ENCODE results near the gene THSD7A. TPM values are rescaled to one million over a fixed set of nuclear protein-coding genes. Genes with fewer than 3 reads are reported as not detected.

Gene THSD7A
- total and polyA plus RNA-seq, 2 of the 4 experiments (the other 2 are of a cell fraction): 0.02 to 0.18 TPM

DNA sequence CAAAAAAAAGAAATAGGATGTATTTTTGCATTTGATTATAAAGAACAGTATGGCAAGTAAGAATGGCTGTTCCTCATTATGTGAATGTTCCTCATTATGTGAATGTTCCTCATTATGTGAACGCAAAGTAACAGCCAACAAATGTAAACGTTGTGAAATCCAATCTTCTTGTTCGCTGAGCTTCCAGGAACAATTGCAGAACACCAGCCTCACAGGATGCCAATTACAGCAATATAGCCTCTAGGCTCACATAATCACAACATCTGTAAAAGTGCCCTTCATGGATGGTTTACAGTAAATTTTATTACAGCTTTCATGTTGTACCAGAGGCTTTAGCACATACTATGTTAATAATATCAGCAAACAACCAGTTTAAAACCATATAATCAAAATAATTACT lies 71.6 kb downstream of the THSD7A start:
- Histone ChIP-seq H3K23ac (ENCODE audit: low read depth, low read length) (no peak overlapping the region), H3K14ac (replicated peaks; ENCODE audit: low read depth, low read length) (no peak overlapping the region), H3K27me3 (ENCODE audit: control insufficient read depth, insufficient read depth, low read length) (no peaks in the 10 kb centered on the region), H3K36me3 (ENCODE audit: control insufficient read depth, insufficient read depth, low read length) (no peaks in the 10 kb centered on the region), H3K9me3 (ENCODE audit: control insufficient read depth, insufficient read depth, low read length) (no peaks in the 10 kb centered on the region; the same call in 1 of the 2 replicates), H2BK20ac (ENCODE audit: low read depth, low read length) (no peak overlapping the region), H3K79me1 (ENCODE audit: low read depth in 1 of 2, low read length in 2 of 2) (no peaks in the 10 kb centered on the region), H2AK9ac (replicated peaks; ENCODE audit: low read depth, low read length, poor library complexity) (no peak overlapping the region), H3K4me2 (ENCODE audit: low read depth, low read length) (no peak overlapping the region), H3K9ac (ENCODE audit: low read depth, low read length) (no peak overlapping the region), H4K91ac (ENCODE audit: insufficient read depth, low read depth, low read length) (no peak overlapping the region), H2AFZ (replicated peaks; ENCODE audit: low read length, poor library complexity) (no peak overlapping the region), H2BK5ac (ENCODE audit: low read depth, low read length, poor library complexity, severe bottlenecking) (no peak overlapping the region), H2AK5ac (ENCODE audit: low read depth, low read length) (no peak overlapping the region), H3K27ac (ENCODE audit: insufficient read depth, low read length) (no peak overlapping the region), H3K4ac (ENCODE audit: low read depth, low read length) (no peak overlapping the region), H3K4me3 (ENCODE audit: insufficient read depth, low read depth, low read length) (no peak overlapping the region), H4K8ac (ENCODE audit: low read depth in 2 of 2, low read length in 2 of 2) (no peak overlapping the region), H3K18ac (ENCODE audit: low read depth, low read length) (no peak overlapping the region), H3K4me1 (ENCODE audit: control insufficient read depth, insufficient read depth, low read length) (no peaks in the 10 kb centered on the region), H2BK15ac (ENCODE audit: low read depth, low read length) (no peak overlapping the region), H4K20me1 (ENCODE audit: insufficient read depth, low read length) (no peaks in the 10 kb centered on the region), H3K56ac (ENCODE audit: extremely low read depth, insufficient read depth, low read length) (no peak overlapping the region), H3K9me1 (ENCODE audit: insufficient read depth, low read length) (no peaks in the 10 kb centered on the region), H4K5ac (ENCODE audit: low read depth, low read length) (no peak overlapping the region), H2BK120ac (ENCODE audit: low read depth, low read length) (no peak overlapping the region)
- TF ChIP-seq SMC3 (IDR thresholded peaks at IDR 0.05; ENCODE audit: low read depth, low read length): no peak
- TF ChIP-seq MAFK (IDR thresholded peaks at IDR 0.05; ENCODE audit: low read depth, low read length): no peak
- TF ChIP-seq ELK1 (IDR thresholded peaks at IDR 0.05; ENCODE audit: borderline replicate concordance, low read depth, low read length): no peak
- no peak for TF ChIP-seq CEBPB (IDR thresholded peaks at IDR 0.05; ENCODE audit: low read depth, low read length)
- TF ChIP-seq, protein P1, sequence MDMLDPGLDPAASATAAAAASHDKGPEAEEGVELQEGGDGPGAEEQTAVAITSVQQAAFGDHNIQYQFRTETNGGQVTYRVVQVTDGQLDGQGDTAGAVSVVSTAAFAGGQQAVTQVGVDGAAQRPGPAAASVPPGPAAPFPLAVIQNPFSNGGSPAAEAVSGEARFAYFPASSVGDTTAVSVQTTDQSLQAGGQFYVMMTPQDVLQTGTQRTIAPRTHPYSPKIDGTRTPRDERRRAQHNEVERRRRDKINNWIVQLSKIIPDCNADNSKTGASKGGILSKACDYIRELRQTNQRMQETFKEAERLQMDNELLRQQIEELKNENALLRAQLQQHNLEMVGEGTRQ (IDR thresholded peaks at IDR 0.05; ENCODE audit: low read depth, low read length): no peak
- no peak for TF ChIP-seq CHD1 (IDR thresholded peaks at IDR 0.05; ENCODE audit: low read depth, low read length)
- no peak for TF ChIP-seq FOS (IDR thresholded peaks at IDR 0.05; ENCODE audit: low read depth, low read length)
- TF ChIP-seq CTCF (conservative IDR thresholded peaks at IDR 0.05; ENCODE audit: low read depth, low read length): no peak
- TF ChIP-seq RFX5 (IDR thresholded peaks at IDR 0.05; ENCODE audit: low read depth, low read length): no peak
- no peak for TF ChIP-seq BHLHE40 (IDR thresholded peaks at IDR 0.05; ENCODE audit: low read depth, low read length)
- TF ChIP-seq MAZ (IDR thresholded peaks at IDR 0.05; ENCODE audit: borderline replicate concordance, low read depth, low read length): no peak
- TF ChIP-seq RCOR1 (IDR thresholded peaks at IDR 0.05; ENCODE audit: insufficient replicate concordance, low read length): no peak
- TF ChIP-seq NFE2L2 (IDR thresholded peaks at IDR 0.05; ENCODE audit: low read depth, low read length): no peak
- TF ChIP-seq POLR2A (IDR thresholded peaks at IDR 0.05; ENCODE audit: low read depth, low read length): no peak
- no peak for TF ChIP-seq RAD21 (IDR thresholded peaks at IDR 0.05; ENCODE audit: low read length)
- TF ChIP-seq MXI1 (IDR thresholded peaks at IDR 0.05; ENCODE audit: borderline replicate concordance, low read depth, low read length): no peak
- no TSS peak for BruUV-seq (replicated peaks)
- dilution Hi-C loops (cut with HindIII; ENCODE audit: low sequenced_read_pairs, unreplicated experiment): no loop called here
- no peak for DNase-seq
- ChIA-PET POLR2A (ENCODE audit: unreplicated experiment) (no interaction called here), CTCF (no interaction called here)
- intact Hi-C loops (cut with micrococcal nuclease): no loop called here
- in situ Hi-C loops (cut with MboI; ENCODE audit: low sequenced_read_pairs): no loop called here
- ATAC-seq (ENCODE audit: low read depth): no peak
- no CpG with 5 or more reads among the region's 3 CpGs for WGBS, 2 experiments (ENCODE audit: extremely low coverage in 2 of 2, insufficient read length in 1 of 2)

Measured in IMR-90 (cell line).